Skeletal muscle tissue (tissue), 4 donors: ENCODE measurements around the gene ALDH3B2. TPM values are rescaled to one million over a fixed set of nuclear protein-coding genes. Genes with fewer than 3 reads are reported as not detected.
"Not testable (repeated sequence)": the region's sequence is repeated elsewhere in the genome, so short reads cannot be mapped to it uniquely, and the experiment has no call there.

Experiments used
- H3K27ac ChIP-seq: one replicate; pipeline ENCODE4 v1.7.0; 2013; ENCODE audit warnings: mild to moderate bottlenecking, low read depth, low read length, inconsistent platforms
- H3K27me3 ChIP-seq, 3 donors: one replicate each; pipeline ENCODE4 v1.7.0; 2013; ENCODE audit warnings: low read length in 3 of 3; ENCODE audit not compliant: control insufficient read depth in 3 of 3, insufficient read depth in 3 of 3
- H3K36me3 ChIP-seq, 3 donors: one replicate each; pipeline ENCODE4 v1.7.0; 2013; ENCODE audit warnings: low read length in 3 of 3; ENCODE audit not compliant: control insufficient read depth in 3 of 3, insufficient read depth in 3 of 3
- H3K4me1 ChIP-seq, 3 donors: one replicate each; pipeline ENCODE4 v1.7.0; 2013; ENCODE audit warnings: low read length in 3 of 3, mild to moderate bottlenecking in 3 of 3; ENCODE audit not compliant: control insufficient read depth in 3 of 3, insufficient read depth in 3 of 3
- H3K4me3 ChIP-seq, 3 donors: one replicate each; pipeline ENCODE4 v1.7.0; 2013; ENCODE audit warnings: low read length in 3 of 3
- H3K9ac ChIP-seq, 3 donors: one replicate each; pipeline ENCODE4 v1.7.0; 2013; ENCODE audit warnings: low read length in 3 of 3, mild to moderate bottlenecking in 3 of 3, moderate library complexity in 2 of 3, low read depth in 1 of 3
- H3K9me3 ChIP-seq, 3 donors: one replicate each; pipeline ENCODE4 v1.7.0; 2013; ENCODE audit warnings: low read length in 3 of 3; ENCODE audit not compliant: control insufficient read depth in 3 of 3
- total RNA-seq: library from RNA; depleted of rRNA; stranded (reverse); fragments of >200 nt; gene quantifications from one replicate; pipeline ENCODE4 v1.2.3, GENCODE V29; 2014
- donor health status: Osteomylitis.

ALDH3B2 gene
- total RNA-seq, 1 donor from 2014 or later = not detected

DNA sequence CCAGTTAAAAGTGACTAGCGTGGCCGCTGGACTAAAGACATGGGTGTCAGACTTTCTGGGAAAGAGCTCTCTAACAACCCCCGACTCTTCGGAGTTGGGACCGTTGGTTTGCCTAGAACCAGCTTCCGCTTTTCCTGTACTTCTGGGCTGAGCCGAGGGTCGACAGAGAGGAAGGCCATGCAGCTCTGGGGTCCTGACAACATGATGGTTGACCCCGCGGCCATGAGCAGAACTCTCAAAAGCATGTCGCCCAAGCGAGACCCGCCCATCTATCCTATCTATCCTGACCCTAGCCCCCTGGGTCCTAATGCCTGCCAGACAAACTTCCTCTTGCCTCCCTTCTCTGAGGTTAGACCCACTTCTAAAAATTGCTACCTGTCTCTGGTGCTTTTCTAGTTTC, 53.8 kb downstream of the ALDH3B2 start:
- H3K9me3 ChIP-seq, H3K27ac ChIP-seq, H3K27me3 ChIP-seq, H3K36me3 ChIP-seq, H3K9ac ChIP-seq, H3K4me3 ChIP-seq: not testable (repeated sequence)
- H3K4me1 ChIP-seq = peaks cover 0 to 10% (median 0%) of the 10 kb centered on the region in 3 donors

DNA sequence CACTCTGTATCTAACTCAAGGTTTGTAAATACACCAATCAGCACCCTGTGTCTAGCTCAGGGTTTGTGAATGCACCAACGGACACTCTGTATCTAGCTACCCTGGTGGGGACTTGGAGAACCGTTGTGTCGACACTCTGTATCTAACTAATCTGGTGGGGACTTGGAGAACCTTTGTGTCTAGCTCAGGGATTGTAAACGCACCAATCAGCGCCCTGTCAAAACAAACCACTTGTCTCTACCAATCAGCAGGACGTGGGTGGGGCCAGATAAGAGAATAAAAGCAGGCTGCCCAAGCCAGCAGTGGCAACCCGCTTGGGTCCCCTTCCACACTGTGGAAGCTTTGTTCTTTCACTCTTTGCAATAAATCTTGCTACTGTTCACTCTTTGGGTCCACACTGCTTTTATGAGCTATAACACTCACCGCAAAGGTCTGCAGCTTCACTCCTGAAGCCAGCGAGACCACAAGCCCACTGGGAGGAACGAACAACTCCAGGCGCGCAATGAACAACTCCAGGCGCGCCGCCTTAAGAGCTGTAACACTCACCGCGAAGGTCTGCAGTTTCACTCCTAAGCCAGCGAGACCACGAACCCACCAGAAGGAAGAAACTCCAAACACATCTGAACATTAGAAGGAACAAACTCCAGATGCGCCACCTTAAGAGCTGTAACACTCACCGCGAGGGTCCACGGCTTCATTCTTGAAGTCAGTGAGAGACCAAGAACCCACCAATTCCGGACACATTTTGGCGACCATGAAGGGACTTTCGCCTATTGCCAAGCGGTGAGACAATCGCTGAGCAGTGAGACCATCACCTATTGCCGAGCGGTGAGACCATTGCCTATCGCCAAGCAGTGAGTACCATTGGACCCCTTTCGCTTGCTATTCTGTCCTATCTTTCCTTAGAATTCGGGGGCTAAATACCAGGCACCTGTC, 54.5 kb downstream of the ALDH3B2 start:
- not testable (repeated sequence) for H3K9ac ChIP-seq, H3K27ac ChIP-seq, H3K4me3 ChIP-seq, H3K9me3 ChIP-seq, H3K36me3 ChIP-seq
- Histone ChIP-seq H3K4me1 (peaks cover 0 to 17% (median 0%) of the 10 kb centered on the region in 3 donors), H3K27me3 (peaks cover 10 to 15% (median 14%) of the 10 kb centered on the region in 3 donors)

DNA sequence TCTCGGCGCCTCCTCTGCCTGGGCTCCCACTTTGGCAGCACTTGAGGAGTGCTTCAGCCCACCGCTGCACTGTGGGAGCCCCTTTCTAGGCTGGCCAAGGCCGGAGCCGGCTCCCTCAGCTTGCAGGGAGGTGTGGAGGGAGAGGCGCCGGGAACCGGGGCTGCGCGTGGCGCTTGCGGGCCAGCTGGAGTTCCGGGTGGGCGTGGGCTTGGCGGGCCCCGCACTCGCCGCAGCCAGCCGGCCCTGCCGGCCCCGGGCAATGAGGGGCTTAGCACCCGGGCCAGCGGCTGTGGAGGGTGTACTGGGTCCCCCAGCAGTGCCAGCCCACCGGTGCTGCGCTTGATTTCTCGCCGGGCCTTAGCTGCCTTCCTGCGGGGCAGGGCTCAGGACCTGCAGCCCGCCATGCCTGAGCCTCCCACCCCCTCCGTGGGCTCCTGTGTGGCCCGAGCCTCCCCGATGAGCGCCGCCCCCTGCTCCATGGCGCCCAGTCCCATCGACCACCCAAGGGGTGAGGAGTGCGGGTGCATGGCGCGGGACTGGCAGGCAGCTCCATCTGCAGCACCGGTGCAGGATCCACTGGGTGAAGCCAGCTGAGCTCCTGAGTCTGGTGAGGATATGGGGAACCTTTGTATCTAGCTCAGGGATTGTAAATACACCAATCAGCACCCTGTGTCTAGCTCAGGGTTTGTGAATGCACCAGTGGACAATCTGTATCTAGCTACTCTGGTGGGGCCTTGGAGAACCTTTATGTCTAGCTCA, 55.3 kb downstream of the ALDH3B2 start:
- Histone ChIP-seq H3K27me3 (peaks cover 11 to 21% (median 19%) of the 10 kb centered on the region in 3 donors), H3K4me1 (peaks cover 2 to 23% (median 5%) of the 10 kb centered on the region in 3 donors)
- not testable (repeated sequence) for H3K4me3 ChIP-seq, H3K9ac ChIP-seq, H3K9me3 ChIP-seq, H3K36me3 ChIP-seq, H3K27ac ChIP-seq

DNA sequence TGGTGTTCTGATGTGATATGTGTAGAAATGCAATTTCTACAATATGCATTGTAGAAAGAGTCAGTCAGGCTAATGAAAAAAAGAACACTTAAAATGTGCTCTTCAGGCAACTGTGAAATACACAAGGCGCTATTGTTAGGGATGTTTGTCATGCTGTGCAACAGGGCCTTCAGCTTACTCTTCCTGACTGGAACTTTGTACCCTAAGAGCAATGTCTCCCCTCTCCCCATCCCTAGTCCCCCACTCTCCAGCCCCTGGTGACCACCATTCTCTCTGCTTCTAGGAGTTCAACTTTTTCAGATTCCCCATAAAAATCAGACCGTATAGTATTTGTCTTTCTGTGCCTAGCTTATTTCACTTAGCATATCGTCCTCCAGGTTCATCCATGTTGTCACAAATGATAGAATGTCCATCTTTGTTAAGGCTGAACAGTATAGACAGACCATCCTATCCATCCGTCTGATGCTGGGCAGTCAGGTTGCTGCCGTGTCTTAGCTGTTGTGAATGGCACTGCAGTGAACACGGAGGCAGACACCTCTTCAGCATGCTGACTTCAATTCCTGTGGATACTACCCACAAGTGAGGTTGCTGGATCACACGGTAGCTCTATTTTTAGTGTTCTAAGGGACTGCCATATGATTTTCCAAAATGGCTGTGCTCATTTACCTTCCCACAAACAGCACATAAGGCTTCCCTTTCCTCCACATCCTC, 57.0 kb downstream of the ALDH3B2 start:
- H3K36me3 ChIP-seq = peaks cover 3 to 11% (median 5%) of the 10 kb centered on the region in 3 donors
- H3K9ac ChIP-seq = no peak overlapping the region
- no peaks in the 10 kb centered on the region for H3K9me3 ChIP-seq
- H3K27me3 ChIP-seq = peaks cover 11 to 21% (median 19%) of the 10 kb centered on the region in 3 donors
- no peak overlapping the region for H3K4me3 ChIP-seq
- H3K4me1 ChIP-seq = peaks cover 7 to 28% (median 10%) of the 10 kb centered on the region in 3 donors
- H3K27ac ChIP-seq = no peak overlapping the region

DNA sequence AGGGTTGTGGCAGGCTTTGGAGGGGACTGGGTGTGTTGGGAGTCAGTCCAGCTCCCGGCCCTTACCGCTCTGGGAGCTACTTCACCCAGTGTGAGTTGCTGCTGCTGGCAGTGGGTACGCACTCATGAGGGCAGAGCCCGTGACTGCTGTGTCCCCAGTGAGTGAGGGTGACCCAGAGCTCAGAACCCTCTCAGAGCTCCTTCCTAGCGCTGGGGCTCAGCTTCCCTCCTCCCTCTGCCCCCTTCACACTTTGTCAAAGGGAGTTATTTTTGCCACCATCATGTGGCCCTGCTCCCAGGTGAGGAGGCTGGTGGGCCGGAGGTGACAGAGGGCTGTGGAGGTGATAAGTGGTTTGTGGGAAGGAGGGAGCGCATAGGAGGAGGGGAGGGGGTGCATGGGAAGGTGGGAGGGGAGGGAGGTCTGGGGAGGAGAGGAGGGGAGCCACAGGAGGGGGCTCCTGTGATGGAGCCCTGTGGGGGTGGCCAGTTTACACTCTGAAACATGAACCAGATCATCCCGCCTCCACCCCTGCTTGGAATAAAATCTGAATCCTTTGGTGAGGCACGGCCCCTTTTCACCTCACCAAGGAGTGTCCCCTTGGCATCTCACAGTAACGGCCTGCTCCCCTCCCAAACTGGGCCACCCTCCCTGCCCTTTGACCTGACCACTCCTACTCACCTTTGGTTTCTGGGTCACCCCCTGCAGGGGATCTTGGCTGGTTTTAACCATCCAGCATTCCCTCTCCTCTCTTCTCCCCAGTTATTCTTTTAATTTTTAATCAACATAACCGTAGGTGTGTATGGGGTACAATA, 57.8 kb downstream of the ALDH3B2 start:
- Histone ChIP-seq H3K4me3 (no peak overlapping the region), H3K9me3 (no peaks in the 10 kb centered on the region), H3K4me1 (peaks cover 7 to 28% (median 10%) of the 10 kb centered on the region in 3 donors), H3K9ac (no peak overlapping the region), H3K36me3 (peaks cover 10 to 19% (median 13%) of the 10 kb centered on the region in 3 donors), H3K27ac (no peak overlapping the region), H3K27me3 (peaks cover 11 to 21% (median 19%) of the 10 kb centered on the region in 3 donors)

DNA sequence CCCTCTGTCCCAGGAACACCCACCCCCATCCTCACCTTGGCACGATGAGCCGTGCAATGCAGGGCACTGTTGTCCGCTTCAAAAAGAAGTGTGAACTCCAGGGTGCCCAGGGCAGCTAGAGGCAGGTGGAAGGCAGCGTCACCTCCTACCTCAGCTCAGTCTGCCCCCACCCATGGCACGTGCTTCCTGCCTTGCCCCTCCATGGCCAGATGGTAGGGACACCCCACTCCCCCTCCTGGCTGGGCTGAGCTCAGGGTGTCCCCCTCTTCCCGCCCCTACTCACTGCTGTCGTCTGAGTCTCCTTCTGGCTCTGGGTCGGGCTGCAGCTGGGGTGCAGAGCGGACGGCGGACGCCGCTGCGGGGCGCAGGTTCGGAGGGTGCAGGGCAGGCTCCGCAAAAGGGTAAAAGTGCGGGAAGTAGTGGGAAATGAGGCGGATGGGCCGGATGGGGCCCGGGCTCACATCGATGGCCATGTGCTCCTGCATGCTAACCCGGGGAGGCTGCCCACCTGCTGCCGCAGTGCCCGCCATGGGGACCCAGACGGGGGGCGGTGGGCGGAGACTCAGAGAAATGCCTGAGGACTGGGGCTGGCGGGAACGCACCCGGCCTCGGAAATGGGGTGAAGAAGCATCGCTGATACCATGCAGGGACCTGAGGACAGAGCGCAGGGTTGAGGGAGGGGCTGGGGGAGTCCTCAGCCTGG, 58.5 kb downstream of the ALDH3B2 start:
- peaks cover 11 to 21% (median 19%) of the 10 kb centered on the region in 3 donors for H3K27me3 ChIP-seq
- no peak overlapping the region for H3K27ac ChIP-seq
- H3K9ac ChIP-seq = peak overlapping the region in 1 of 3 donors; percentile 16
- H3K4me1 ChIP-seq = peaks cover 7 to 28% (median 10%) of the 10 kb centered on the region in 3 donors
- no peaks in the 10 kb centered on the region for H3K9me3 ChIP-seq
- peak overlapping the region in 1 of 3 donors; percentile 13 for H3K4me3 ChIP-seq
- peaks cover 18 to 26% (median 19%) of the 10 kb centered on the region in 3 donors for H3K36me3 ChIP-seq

DNA sequence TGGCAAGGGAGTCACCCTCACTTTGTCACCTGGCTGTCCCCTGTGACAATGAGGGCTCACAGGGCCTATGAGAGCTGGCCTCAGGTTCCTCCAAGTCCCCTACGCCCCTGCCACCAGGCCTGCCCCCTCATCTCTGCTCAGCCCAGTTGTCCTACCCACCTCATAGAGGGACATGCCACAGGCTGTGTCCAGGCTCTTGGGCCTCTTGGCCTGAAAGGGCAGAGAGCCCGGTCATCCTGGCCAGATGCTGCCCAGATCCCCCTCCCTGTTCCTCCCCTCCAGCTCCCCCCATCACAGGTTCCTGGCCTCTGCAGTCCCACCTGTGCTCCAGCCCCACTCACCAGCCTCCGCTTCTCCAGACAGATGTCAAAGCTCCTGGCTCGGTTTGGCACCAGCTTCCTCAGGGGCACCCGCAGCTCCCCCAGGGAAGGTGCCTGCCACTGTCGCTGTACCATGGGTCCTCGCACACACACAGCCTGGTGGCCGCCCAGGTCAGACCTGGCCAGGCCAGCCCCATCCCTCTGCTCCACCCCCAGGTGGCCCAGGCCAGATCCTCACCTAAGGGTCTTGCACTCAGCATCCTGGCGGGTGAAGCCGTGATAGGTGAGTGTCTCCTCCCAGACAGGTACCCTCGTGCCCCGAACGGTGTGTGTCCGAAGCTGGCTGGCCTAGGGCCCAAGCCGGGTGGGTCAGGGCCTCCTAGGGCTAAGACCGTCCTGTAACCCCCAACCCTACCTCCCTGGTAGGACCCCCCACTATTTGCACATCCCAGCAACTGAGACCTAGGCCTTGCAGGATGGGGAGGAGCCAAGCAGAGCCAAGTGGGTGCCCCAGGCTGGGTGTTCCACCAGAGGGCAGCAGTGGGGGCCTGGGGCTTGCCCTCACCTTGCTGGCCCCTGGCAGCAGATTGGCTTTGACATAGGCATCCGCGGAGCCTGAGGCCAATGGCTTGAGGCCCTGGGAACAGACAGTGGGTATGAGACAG, 59.4 kb downstream of the ALDH3B2 start:
- Histone ChIP-seq H3K9ac (peak overlapping the region in 1 of 3 donors; percentile 64), H3K9me3 (no peaks in the 10 kb centered on the region), H3K36me3 (peaks cover 25 to 35% (median 26%) of the 10 kb centered on the region in 3 donors), H3K27ac (no peak overlapping the region), H3K4me3 (no peak overlapping the region), H3K4me1 (peaks cover 7 to 28% (median 10%) of the 10 kb centered on the region in 3 donors), H3K27me3 (peaks cover 11 to 21% (median 19%) of the 10 kb centered on the region in 3 donors)
